GM18499 (cell line): ENCODE data around the gene UGT2A2.

Source experiments
- ATAC-seq: cut with Tn5 transposase; IDR thresholded peaks from one replicate; pipeline ENCODE4 v1.9.1; 2021; ENCODE audit warnings: moderate number of reproducible peaks; ENCODE audit not compliant: insufficient read depth, unreplicated experiment

UGT2A2 gene

GRCh38 chr4:69577245-69577644, 62.2 kb downstream of the UGT2A2 start:
- no peak for ATAC-seq

DNA sequence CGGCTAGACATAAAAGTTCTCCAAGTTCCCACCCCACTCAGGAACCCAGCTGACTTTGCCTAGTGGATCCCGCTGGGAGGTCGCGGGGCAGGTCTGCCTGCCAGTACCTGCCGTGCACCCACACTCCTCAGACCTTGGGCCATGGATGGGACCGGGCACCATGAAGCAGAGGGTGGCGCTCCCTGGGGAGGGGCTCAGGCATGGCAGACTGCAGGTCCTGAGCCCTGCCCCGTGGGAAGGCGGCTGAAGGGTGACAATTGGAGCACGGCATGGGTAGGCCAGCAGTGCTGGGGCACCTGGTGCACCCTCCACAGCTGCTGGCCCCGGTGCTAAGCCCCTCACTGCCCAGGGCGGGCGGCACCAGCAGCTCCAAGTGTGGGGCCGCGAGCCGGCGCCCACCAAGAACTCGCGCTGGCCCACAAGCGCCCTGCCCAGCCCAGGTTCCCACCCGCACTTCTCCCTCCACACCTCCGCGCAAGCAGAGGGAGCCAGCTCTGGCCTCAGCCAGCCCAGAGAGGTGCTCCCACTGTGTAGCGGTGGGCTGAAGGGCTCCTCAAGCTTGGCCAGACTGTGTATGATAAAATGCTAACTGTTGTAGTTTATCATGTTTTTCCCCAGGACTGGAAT, 63.1 kb downstream of the UGT2A2 start:
- no peak for ATAC-seq

DNA sequence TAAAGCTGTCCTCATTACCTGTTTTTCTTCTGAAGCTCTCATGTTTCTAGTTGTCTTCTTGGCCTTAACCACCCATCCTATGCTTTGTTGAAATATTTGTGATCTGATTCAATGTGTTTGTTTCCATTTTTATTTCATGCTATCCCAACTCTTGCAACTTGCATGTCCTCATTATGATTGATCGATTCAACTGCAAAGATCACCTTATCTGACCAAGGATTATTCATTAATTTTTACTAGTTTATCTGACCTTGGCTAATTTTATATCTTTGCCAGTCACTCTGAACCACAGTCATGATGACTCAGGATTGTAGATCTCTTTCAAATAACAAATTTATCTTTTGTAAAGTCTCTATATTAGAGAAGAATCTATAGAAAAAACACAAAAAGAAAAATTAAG, 70.7 kb downstream of the UGT2A2 start:
- ATAC-seq = no peak

GRCh38 chr4:69563424-69563823, 76.0 kb downstream of the UGT2A2 start:
- ATAC-seq = no peak

DNA sequence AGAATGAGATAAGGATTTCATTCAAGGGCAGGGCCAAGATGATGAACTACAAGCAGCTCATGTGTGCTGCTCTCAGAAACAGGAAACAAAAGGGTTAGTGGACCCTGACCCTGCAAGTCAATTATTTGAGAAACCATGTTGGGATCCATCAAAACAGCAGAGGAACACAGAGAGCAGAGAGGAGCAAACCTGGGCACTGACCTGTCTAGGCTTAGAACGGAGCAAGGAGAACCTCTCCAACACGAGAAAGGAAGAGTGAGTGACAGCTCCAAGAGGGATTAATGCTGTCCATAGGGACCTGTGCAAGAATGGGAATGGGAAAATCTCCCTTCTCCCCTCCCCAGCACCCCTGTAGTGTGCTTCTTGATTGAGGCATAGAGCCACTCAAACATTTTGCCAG, 89.8 kb downstream of the UGT2A2 start:
- no peak for ATAC-seq

DNA sequence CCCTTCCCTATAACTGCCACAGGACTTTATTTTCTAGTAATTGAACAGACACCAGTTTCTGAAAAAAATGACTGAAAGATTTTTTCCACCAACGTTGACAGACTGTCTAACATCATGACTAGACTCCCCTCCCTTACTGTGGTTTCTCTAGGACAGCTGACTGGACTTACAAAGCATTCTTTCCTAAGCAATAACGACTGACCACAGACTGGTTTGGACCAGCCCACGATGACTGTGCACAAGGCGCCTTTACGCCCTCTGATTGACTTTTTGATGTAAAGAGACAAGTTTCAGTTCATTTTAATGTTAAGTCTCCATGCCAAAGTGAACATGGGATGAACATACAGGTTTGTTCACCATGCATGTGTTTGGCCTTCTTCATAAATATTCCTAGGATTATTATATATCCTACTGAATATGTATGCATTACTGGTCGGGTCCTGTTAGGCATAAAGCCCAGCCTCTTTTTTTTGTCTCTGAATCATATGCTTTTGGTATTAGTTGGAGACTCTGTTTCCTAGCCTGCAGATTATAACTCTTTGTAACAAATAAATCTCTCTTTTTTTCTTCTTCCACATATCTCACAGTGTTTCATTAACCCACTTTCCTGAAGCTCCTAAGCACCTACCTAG, 93.2 kb downstream of the UGT2A2 start:
- ATAC-seq = no peak
